NCI-H1105 (cell line): ENCODE measurements around the gene KCNIP2.

Experiments used
- DNase-seq: peaks from one replicate; lab custom pipeline; 2025; lab: John Stamatoyannopoulos, UW

The KCNIP2 gene

GRCh38 chr10:101843032-101844021 lies at the start of gene KCNIP2:
Gene KCNIP2 (minus strand): TSS chr10:101843800. CDS start chr10:101843568, 232 bp downstream.
- peak; percentile 39 for DNase-seq

GRCh38 chr10:101892782-101893391 lies 49.3 kb upstream of the KCNIP2 start:
- DNase-seq = no peak

- peak; percentile 34 for DNase-seq
These were observed 45.9 kb upstream of the KCNIP2 start for GRCh38 chr10:101889256-101890210.

GRCh38 chr10:101888251-101888949 lies 44.8 kb upstream of the KCNIP2 start:
- no peak for DNase-seq

- DNase-seq = no peak
These were observed 44.2 kb upstream of the KCNIP2 start for GRCh38 chr10:101887775-101888174.

DNA sequence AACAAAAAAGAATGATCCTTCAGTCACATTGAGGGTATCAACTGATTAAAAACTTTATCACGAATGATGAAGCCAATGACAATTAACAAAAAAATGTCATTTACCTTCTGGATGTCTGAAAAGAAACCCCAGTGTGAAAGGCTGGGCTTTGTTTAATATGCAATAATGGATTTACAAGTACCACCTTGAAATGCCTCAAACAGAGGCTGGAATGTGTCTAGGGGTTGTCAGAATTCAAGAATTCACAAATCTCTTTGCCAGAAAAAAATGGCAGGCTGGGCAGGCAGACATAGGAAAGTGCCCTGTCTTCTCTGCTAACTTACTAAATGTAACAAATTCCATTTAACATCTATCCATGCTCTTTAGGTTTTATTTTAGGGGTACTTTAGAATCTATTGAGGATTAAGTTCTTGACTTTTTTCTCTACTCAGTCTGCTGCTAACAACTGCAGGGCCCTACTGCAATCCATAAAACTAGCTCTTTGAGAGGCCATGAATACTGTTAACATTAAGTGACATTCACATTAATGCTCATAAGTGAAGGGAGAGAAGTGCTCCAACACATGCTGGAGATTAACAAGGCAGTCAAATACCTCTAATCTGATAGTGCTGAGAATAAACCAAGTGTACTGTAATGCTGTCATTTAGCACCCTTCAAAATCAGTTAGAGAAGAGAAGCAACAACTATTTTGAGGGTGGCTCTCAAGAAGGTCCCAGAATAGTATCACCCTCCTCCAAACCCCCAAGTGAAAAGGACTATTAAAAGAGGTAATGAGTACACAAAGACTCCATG lies 43.1 kb upstream of the KCNIP2 start:
- no peak for DNase-seq

GRCh38 chr10:101881036-101881774 lies 37.6 kb upstream of the KCNIP2 start:
- no peak for DNase-seq

- DNase-seq = no peak
These were observed 36.6 kb upstream of the KCNIP2 start for GRCh38 chr10:101880232-101880573.

GRCh38 chr10:101879456-101880231 lies 36.0 kb upstream of the KCNIP2 start:
- no peak for DNase-seq

DNA sequence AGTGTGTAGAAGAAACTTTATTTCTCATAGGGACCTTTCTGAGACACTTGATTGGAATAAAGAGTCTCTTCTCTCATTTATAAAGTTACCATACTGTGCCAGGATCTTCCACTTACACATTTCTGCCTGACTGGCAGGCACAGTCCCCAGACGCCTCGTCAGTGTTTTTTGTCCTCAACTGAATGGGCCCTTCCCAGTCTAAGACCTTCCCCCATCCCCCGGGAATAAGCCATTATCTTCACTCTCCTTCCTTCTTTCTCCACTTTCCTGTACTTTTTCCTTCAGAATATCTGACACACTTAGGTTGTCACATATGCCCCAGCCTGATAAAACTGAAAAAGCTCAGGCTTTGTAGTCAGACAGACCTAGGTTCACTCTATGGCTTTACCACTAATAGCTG lies 35.3 kb upstream of the KCNIP2 start:
- DNase-seq = no peak

GRCh38 chr10:101875068-101875688 lies 31.6 kb upstream of the KCNIP2 start:
- DNase-seq = no peak

GRCh38 chr10:101874252-101874651 lies 30.7 kb upstream of the KCNIP2 start:
- no peak for DNase-seq

DNA sequence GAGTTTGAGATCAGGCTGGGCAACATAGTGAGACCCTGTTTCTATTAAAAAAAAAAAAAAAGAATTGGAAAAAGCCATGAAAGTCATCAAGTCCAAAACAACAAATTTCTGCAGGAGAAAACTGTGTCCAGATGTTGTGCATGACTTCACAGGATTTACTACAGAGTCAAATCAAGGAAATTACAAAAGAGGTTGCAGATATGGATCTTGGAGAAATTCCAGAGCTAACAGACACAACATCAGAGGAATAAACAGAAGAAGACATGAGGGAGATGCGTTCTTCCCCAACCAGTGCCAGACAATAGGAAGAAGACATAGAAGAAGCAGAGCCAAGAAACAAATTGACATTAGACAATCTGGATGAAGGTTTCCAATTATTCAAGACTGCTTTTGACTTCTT lies 24.3 kb upstream of the KCNIP2 start:
- no peak for DNase-seq

- DNase-seq = no peak
These were observed 15.9 kb upstream of the KCNIP2 start for GRCh38 chr10:101859530-101859929.

DNA sequence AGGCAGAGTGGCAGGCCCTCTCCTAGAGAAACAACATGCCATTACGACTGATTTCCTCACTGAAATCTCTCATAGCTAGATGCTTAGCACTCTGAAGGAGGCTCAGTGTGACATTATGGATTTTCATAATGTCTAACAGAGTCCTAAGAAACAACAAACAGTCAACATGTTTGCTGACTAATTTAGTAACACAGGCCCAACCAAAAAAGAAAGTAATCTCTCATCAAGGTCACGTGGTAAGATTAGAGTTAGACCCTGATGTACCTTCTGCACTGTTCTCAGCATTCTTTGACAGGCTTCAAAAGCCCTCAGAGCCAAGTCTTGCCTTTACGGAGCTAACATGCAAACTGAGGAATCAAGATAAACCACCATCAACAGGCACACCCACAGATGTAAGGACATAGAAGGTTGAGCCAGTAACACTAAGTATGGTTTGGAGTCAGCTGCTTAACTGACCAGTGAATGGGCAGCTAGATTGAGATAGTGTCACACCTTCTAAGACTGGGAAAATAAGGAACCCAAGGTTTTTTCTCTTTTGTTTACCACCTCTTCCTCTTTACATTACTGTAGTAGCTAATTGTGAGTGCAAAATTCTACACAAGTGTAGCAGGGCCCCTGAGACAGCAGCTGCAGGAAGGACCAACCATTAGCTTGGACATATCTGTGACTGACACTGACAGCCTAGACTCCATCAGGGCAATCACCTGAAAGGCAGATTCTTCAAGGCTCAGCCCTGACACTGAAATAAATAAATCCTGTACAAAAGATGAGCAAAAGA lies 15.3 kb upstream of the KCNIP2 start:
- no peak for DNase-seq

DNA sequence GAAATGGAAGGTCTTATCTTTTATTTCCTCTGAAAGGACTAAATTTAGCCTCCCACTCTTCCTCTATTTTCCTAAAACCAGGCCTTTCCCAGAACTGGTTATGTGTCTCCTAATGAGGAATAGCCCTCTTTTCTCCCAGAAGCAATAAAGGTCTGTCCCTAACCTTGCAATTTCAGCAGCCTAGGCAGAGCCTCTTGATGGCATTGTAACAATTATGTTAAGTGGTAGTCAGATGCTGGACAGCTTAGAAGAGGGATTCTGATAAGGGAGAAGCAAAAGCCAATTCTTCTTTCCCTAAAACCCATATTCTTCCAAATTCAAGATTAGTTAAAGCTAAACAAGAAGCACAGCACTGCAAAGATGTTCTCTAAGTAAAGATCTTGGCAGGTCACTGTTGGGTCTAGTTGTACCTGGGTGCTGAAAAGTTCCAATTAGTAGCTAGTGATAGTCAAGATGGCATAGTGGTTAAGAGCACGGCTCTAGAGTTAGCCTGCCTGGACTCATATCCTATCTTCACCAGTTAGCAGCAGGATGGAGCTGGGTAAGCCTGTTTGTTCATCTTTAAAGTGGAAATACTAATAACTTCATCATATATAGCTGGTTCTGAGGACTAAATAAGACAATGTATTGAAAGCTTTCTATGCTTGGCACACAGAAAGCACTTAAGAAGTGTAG lies 14.3 kb upstream of the KCNIP2 start:
- no peak for DNase-seq

- DNase-seq = no peak
These were observed 13.0 kb upstream of the KCNIP2 start for GRCh38 chr10:101856626-101857025.
